ENCODE measurements around the gene VRK3.
A peak's percentile ranks its signal among the peaks of the same experiment; 100 is the strongest.

The VRK3 gene

DNA sequence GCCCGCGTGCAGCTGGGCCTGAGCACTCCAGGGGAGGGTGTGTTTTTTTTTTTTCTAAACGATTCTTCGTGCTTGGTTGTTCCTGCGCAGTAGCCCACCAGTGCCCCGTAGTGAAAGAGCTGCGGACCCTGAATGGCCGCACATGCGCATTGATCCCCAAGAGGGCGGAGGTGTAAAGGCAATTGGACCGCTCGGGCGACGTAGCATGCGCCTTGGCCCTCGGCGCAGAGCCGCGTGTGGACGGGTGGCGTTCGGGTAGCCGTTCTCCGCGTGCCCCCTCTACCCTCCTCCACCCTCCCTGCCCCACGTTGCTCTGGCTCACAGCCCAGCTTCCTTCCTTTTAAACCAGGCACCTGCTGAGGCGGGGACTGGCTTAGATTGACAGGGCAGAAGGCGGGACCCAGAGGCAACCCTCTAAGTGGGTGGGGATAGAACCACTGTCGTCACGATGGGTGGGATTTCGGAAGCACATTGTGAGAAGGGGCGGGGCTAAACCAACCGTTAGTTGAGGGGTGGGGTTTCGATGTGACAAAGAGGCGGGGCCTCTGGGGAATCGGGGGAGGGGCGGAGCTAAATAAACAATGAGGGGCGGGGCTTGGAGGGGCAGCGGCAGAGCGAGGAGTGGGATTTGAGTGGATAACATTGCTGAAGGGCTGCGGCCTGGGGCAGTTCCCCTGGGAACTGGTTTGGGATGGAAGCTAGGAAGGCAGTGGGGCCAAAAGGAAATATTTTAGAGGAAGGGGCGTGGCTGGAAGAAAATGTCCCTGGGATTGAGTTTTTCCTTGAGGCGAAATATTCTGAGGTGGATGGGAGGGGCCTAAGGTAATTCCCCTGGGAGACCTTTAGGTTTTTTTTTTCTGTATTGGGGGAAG, 95.3 kb downstream of the VRK3 start:
- DNase-seq, result peak; percentile 98

GRCh38 chr19:49929121-49929610, 96.0 kb downstream of the VRK3 start, which contains the start of the genes ATF5 and NUP62:
TSS of gene ATF5 (plus strand) at chr19:49929205. CDS start at chr19:49930851, 1,646 bp downstream.
TSS of gene NUP62 (minus strand) at chr19:49929504. CDS start at chr19:49909807, 19,697 bp downstream.
- peak; percentile 93 for DNase-seq

GRCh38 chr19:49927526-49928264, 97.5 kb downstream of the VRK3 start:
- no peak for DNase-seq

GRCh38 chr19:49926515-49926914, 98.7 kb downstream of the VRK3 start:
- no peak for DNase-seq
